Measurements from ENCODE around the gene CCDC57.

Gene CCDC57

GRCh38 chr17:82065193-82065637 is 147.4 kb downstream of the CCDC57 start:
- peak overlapping the region; percentile 70 for H3K4me3 ChIP-seq (ENCODE audit: low read depth, low read length)
- TF ChIP-seq, protein P1, sequence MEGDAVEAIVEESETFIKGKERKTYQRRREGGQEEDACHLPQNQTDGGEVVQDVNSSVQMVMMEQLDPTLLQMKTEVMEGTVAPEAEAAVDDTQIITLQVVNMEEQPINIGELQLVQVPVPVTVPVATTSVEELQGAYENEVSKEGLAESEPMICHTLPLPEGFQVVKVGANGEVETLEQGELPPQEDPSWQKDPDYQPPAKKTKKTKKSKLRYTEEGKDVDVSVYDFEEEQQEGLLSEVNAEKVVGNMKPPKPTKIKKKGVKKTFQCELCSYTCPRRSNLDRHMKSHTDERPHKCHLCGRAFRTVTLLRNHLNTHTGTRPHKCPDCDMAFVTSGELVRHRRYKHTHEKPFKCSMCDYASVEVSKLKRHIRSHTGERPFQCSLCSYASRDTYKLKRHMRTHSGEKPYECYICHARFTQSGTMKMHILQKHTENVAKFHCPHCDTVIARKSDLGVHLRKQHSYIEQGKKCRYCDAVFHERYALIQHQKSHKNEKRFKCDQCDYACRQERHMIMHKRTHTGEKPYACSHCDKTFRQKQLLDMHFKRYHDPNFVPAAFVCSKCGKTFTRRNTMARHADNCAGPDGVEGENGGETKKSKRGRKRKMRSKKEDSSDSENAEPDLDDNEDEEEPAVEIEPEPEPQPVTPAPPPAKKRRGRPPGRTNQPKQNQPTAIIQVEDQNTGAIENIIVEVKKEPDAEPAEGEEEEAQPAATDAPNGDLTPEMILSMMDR (IDR thresholded peaks at IDR 0.05; ENCODE audit: borderline replicate concordance, insufficient read depth, low read depth, low read length) = no peak

GRCh38 chr17:82064433-82065192 is 148.0 kb downstream of the CCDC57 start:
- TF ChIP-seq, protein P1 (IDR thresholded peaks at IDR 0.05; ENCODE audit: borderline replicate concordance, insufficient read depth, low read depth, low read length) = no peak
- H3K4me3 ChIP-seq (ENCODE audit: low read depth, low read length) = peak overlapping the region; percentile 70

GRCh38 chr17:82063424-82064415 is 148.9 kb downstream of the CCDC57 start:
- TF ChIP-seq, protein P1 (IDR thresholded peaks at IDR 0.05; ENCODE audit: borderline replicate concordance, insufficient read depth, low read depth, low read length) = no peak
- no peak overlapping the region for H3K4me3 ChIP-seq (ENCODE audit: low read depth, low read length)

- H3K4me3 ChIP-seq (ENCODE audit: low read depth, low read length) = no peak overlapping the region
- TF ChIP-seq, protein P1 (IDR thresholded peaks at IDR 0.05; ENCODE audit: borderline replicate concordance, insufficient read depth, low read depth, low read length) = no peak
Measured at GRCh38 chr17:82062984-82063368, 149.7 kb downstream of the CCDC57 start.

DNA sequence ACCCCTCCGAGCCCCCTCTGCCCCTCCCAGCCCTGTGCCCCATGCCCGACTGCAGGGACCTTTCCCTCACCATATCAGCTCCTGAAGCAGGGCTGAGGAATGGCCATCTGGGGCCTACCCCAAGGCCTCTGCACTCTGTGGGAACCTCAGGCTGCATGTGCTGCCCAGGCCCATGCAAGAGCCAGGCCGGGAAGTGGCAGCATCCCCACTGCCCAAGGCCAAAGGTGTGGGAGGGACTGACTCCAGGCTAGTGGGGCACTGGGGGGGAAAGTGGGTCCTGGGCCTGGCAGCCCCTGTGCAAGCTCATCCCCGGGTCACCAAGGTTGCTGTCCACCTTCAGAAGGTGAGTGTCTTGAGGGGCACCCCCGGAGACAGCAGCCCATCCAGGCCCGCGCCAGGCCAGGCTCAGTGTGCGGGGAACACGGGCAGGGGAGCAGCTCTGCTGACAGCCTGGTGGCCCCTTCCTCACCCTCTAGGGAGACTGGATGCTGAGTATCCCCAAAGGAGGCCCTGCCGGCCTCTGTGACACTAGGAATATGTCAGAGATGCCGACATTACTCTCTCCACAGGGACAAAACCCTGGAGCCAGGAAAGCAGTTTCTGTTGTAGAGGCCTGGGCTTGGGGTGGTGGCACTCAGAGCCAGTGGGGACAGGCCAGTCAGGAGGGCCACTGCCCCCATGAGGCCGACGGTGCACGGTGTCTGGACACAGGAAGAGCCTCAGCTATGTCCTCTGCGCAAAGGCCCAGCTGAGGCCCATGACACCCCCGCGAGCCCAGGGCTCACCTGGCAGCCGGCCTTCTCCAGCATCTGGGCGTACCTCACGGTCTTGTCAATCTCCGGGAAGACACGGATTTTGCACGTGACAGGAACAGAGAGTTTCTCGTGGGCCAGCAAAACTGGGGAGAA is 150.3 kb downstream of the CCDC57 start:
- TF ChIP-seq, protein P1 (IDR thresholded peaks at IDR 0.05; ENCODE audit: borderline replicate concordance, insufficient read depth, low read depth, low read length) = no peak

DNA sequence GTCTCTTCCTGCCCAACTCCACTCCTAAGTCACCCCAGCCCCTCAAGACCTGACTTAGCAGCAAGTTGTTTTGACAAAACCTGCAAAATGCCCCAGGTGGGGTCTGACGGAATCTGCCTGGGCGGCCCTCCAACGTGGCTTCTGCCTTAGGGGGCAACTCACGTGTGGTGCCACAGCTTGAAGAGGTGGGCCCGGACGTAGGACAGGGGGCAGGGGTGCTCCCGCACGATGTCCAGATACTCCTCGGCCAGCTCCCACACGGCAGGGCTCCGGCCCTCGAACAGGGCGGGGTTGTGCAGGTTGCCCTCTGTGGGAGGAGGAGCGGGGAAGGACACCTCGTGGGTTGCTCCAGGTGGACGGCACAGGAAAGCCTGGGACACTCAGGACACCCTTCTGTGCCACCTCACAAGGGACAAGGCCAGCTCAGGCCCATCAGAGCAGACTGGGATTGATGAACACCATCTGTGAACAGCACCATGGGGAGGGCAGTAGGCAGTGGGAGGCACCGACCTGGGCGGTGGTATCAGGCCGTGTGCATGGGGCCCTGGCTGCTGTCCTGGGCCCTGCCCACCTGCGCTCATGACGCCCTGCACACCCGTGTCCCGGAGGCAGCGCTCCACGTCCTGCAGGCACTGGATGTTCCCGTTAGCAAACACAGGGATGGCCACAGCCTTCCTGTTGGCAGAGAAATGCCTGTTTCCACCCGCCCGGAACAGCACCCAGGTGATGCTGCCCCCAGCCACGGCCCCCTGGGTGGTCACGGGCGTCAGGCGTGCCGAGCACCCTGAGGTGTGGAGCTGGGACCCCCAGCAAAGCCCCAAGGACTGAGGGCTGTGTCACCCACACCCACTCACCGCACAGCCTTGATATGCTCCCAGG is 151.4 kb downstream of the CCDC57 start:
- H3K4me3 ChIP-seq (ENCODE audit: low read depth, low read length) = no peak overlapping the region
- TF ChIP-seq, protein P1 (IDR thresholded peaks at IDR 0.05; ENCODE audit: borderline replicate concordance, insufficient read depth, low read depth, low read length) = no peak

More for the DNA sequence above, 150.3 kb downstream of the CCDC57 start:
- H3K4me3 ChIP-seq (ENCODE audit: low read depth, low read length) = no peak overlapping the region

All from GM12875 (cell line).